ENCODE results near the gene ADGRB3. TPM values are rescaled to one million over a fixed set of nuclear protein-coding genes. Genes with fewer than 3 reads are reported as not detected.

ADGRB3 gene
- total RNA-seq, 1 experiment from 2014 or later = 7.7 TPM

DNA sequence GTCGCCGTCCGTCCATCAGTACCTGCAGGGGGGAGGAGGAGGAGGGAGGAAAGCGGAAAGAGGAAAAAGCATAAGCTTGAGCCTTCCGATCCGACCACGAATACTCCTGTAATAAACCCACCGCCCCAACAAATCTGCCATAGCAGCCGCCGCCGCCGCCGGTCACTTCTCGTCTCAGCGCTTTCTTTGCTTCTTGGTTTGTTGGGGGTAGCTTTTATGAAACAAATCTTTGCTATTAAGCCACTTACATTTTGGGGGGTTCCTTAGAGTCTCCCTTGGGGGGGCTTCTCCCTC, 277 bp downstream of the ADGRB3 start:
- intact Hi-C loops (cut with micrococcal nuclease; ENCODE audit: unreplicated experiment) = loop anchor here (2.0 to 10.0 kb wide), 7 partner anchors 63 to 1571 kb away; no protein-coding TSS in a partner anchor
- TF ChIP-seq EZH2 (IDR thresholded peaks at IDR 0.05; ENCODE audit: borderline replicate concordance, low read depth, low read length, poor library complexity, severe bottlenecking) = no peak
- TF ChIP-seq, protein P1, sequence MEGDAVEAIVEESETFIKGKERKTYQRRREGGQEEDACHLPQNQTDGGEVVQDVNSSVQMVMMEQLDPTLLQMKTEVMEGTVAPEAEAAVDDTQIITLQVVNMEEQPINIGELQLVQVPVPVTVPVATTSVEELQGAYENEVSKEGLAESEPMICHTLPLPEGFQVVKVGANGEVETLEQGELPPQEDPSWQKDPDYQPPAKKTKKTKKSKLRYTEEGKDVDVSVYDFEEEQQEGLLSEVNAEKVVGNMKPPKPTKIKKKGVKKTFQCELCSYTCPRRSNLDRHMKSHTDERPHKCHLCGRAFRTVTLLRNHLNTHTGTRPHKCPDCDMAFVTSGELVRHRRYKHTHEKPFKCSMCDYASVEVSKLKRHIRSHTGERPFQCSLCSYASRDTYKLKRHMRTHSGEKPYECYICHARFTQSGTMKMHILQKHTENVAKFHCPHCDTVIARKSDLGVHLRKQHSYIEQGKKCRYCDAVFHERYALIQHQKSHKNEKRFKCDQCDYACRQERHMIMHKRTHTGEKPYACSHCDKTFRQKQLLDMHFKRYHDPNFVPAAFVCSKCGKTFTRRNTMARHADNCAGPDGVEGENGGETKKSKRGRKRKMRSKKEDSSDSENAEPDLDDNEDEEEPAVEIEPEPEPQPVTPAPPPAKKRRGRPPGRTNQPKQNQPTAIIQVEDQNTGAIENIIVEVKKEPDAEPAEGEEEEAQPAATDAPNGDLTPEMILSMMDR (conservative IDR thresholded peaks at IDR 0.05; ENCODE audit: low read depth, low read length) = no peak
- Histone ChIP-seq H3K27ac (ENCODE audit: low read depth, low read length, poor library complexity, severe bottlenecking) (peak overlapping the region; percentile 84), H3K9me3 (ENCODE audit: low read depth, low read length, poor library complexity, severe bottlenecking) (no peaks in the 10 kb centered on the region), H3K4me1 (ENCODE audit: insufficient read depth, low read length, poor library complexity, severe bottlenecking) (peaks cover 40% of the 10 kb centered on the region), H3K27me3 (replicated peaks; ENCODE audit: insufficient read depth, low read depth, low read length, poor library complexity) (no peaks in the 10 kb centered on the region), H3K4me3 (ENCODE audit: low read depth, low read length, poor library complexity, severe bottlenecking) (peak overlapping the region; percentile 88), H3K36me3 (ENCODE audit: insufficient read depth, low read length, poor library complexity, severe bottlenecking) (no peaks in the 10 kb centered on the region)
- BruUV-seq (replicated peaks) = TSS peak; percentile 69
- ChIA-PET CTCF (interaction anchor here (0.6 to 1.2 kb wide), 4 partner anchors 63 to 1161 kb away, joined by 3 to 10 read pairs (median 7); no protein-coding TSS in a partner anchor), POLR2A (ENCODE audit: low non-redundant PET) (interaction anchor here (0.6 kb wide), 1 partner anchor 227 kb away, joined by 4 read pairs; no protein-coding TSS in a partner anchor)
- DNase-seq (ENCODE audit: low spot score) = no peak

DNA sequence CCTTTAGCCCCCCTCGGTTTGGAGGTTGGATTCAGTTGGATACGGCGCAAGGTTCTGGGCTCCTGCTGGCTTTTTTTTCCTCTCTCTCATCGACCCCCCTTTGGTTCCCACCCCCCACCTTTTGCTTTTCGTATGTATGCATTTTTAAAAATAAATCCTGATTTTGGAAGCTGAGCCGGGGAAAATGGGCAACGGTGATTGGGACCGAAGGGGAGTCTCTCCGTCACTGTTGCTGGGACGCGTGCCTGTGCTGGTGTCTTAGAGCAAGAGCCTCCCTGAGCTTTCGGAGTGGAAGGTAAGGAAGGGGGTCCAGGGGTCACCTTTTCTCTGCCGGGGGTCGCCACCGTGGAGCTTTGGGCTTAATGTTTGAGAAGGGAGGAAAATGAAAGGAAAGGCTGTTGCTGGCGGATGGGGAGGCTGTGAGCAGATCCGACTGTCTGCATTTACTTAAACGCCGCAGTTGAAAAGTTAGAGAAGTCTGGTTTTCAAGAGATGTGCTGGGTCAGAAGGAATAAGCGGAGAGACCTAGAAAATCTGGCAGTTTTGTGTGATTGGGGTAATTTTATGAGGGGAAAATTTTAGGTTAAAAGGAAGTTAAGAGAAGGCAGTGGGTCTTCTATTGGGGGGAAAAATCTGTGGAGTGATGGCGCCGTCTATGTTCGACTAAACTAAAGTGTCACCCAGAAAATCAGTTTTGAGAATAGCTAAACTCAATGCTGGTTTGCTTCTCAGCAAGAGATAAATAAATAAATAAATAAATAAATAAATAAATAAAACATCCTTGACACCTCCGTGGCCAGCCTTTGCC, 828 bp downstream of the ADGRB3 start:
- BruUV-seq (replicated peaks) = no TSS peak
- Histone ChIP-seq H3K4me1 (ENCODE audit: insufficient read depth, low read length, poor library complexity, severe bottlenecking) (peaks cover 43% of the 10 kb centered on the region), H3K36me3 (ENCODE audit: insufficient read depth, low read length, poor library complexity, severe bottlenecking) (no peaks in the 10 kb centered on the region), H3K27me3 (replicated peaks; ENCODE audit: insufficient read depth, low read depth, low read length, poor library complexity) (no peaks in the 10 kb centered on the region), H3K4me3 (ENCODE audit: low read depth, low read length, poor library complexity, severe bottlenecking) (peak overlapping the region; percentile 88), H3K9me3 (ENCODE audit: low read depth, low read length, poor library complexity, severe bottlenecking) (no peaks in the 10 kb centered on the region), H3K27ac (ENCODE audit: low read depth, low read length, poor library complexity, severe bottlenecking) (peak overlapping the region; percentile 84)
- ChIA-PET POLR2A (ENCODE audit: low non-redundant PET) (interaction anchor here (0.6 kb wide), 2 partner anchors 140 to 228 kb away, joined by 3 to 4 read pairs; no protein-coding TSS in a partner anchor), CTCF (interaction anchor here (0.6 to 1.3 kb wide), 6 partner anchors 63 to 1161 kb away, joined by 3 to 10 read pairs (median 7); no protein-coding TSS in a partner anchor)
- TF ChIP-seq, protein P1 (conservative IDR thresholded peaks at IDR 0.05; ENCODE audit: low read depth, low read length) = no peak; the same call in 1 of the 2 replicates
- no peak for TF ChIP-seq EZH2 (IDR thresholded peaks at IDR 0.05; ENCODE audit: borderline replicate concordance, low read depth, low read length, poor library complexity, severe bottlenecking)
- intact Hi-C loops (cut with micrococcal nuclease; ENCODE audit: unreplicated experiment) = loop anchor here (2.0 to 10.0 kb wide), 7 partner anchors 63 to 1571 kb away; no protein-coding TSS in a partner anchor
- peak; percentile 54 for DNase-seq (ENCODE audit: low spot score)

DNA sequence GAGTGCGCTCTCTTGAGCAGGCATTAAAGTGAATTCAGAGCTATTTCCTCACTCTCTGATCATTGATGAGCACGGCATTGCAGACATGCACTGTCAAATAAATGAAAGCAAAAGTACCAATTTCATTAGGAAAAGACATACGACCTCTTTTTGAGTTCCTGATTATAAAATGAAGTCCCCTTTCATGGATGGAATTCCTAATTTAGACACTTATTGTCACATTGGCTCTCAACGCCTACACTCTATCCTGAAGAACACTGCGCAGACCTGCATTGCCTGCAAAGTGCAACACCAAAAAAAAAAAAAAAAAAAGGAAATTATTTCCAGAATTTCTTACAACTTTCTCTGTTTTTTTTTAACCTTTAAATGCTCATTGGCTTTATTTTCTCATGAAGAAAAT, 1.6 kb downstream of the ADGRB3 start:
- DNase-seq (ENCODE audit: low spot score) = no peak
- H3K27ac ChIP-seq (ENCODE audit: low read depth, low read length, poor library complexity, severe bottlenecking) = no peak overlapping the region
- H3K4me3 ChIP-seq (ENCODE audit: low read depth, low read length, poor library complexity, severe bottlenecking) = peak overlapping the region; percentile 88
- intact Hi-C loops (cut with micrococcal nuclease; ENCODE audit: unreplicated experiment) = loop anchor here (5.0 to 10.0 kb wide), 6 partner anchors 91 to 1572 kb away; no protein-coding TSS in a partner anchor
- no peaks in the 10 kb centered on the region for H3K36me3 ChIP-seq (ENCODE audit: insufficient read depth, low read length, poor library complexity, severe bottlenecking)
- H3K9me3 ChIP-seq (ENCODE audit: low read depth, low read length, poor library complexity, severe bottlenecking) = no peaks in the 10 kb centered on the region
- H3K27me3 ChIP-seq (replicated peaks; ENCODE audit: insufficient read depth, low read depth, low read length, poor library complexity) = no peaks in the 10 kb centered on the region
- peaks cover 49% of the 10 kb centered on the region for H3K4me1 ChIP-seq (ENCODE audit: insufficient read depth, low read length, poor library complexity, severe bottlenecking)
- ChIA-PET POLR2A (ENCODE audit: low non-redundant PET) (interaction anchor here (0.6 kb wide), 2 partner anchors 139 to 500 kb away, joined by 3 read pairs; no protein-coding TSS in a partner anchor), CTCF (interaction anchor here (0.7 to 1.3 kb wide), 3 partner anchors 64 to 279 kb away, joined by 4 to 10 read pairs (median 6); no protein-coding TSS in a partner anchor)
- BruUV-seq (replicated peaks) = no TSS peak
- TF ChIP-seq, protein P1 (conservative IDR thresholded peaks at IDR 0.05; ENCODE audit: low read depth, low read length) = no peak
- no peak for TF ChIP-seq EZH2 (IDR thresholded peaks at IDR 0.05; ENCODE audit: borderline replicate concordance, low read depth, low read length, poor library complexity, severe bottlenecking)

All from A673 (cell line).